GM21447 (cell line): ENCODE results near the gene GSG1L.
"Not testable (repeated sequence)": the region's sequence is repeated elsewhere in the genome, so short reads cannot be mapped to it uniquely, and the experiment has no call there.

Experiments used
- ATAC-seq: cut with Tn5 transposase; IDR thresholded peaks from one replicate; pipeline ENCODE4 v1.9.1; 2021; ENCODE audit not compliant: unreplicated experiment

Gene GSG1L

GRCh38 chr16:27954191-27954590 lies 109.3 kb downstream of the GSG1L start:
- no peak for ATAC-seq

GRCh38 chr16:27952811-27953210 lies 110.7 kb downstream of the GSG1L start:
- ATAC-seq = no peak

- ATAC-seq = no peak
Measured at GRCh38 chr16:27951489-27952120, 111.9 kb downstream of the GSG1L start.

GRCh38 chr16:27950206-27950887 lies 113.2 kb downstream of the GSG1L start:
- ATAC-seq = no peak

- ATAC-seq = no peak
Measured at GRCh38 chr16:27947696-27948095, 115.8 kb downstream of the GSG1L start.

GRCh38 chr16:27945233-27945973 lies 118.1 kb downstream of the GSG1L start:
- ATAC-seq = no peak

- no peak for ATAC-seq
Measured at GRCh38 chr16:27943766-27944165, 119.7 kb downstream of the GSG1L start.

GRCh38 chr16:27942071-27942470 lies 121.4 kb downstream of the GSG1L start:
- not testable (repeated sequence) for ATAC-seq

GRCh38 chr16:27935076-27935475 lies 128.4 kb downstream of the GSG1L start:
- no peak for ATAC-seq

- no peak for ATAC-seq
Measured at GRCh38 chr16:27932542-27933135, 130.9 kb downstream of the GSG1L start.

- no peak for ATAC-seq
Measured at GRCh38 chr16:27929818-27930217, 133.7 kb downstream of the GSG1L start.

- ATAC-seq = no peak
Measured at GRCh38 chr16:27928542-27928941, 135.0 kb downstream of the GSG1L start.

- no peak for ATAC-seq
Measured at GRCh38 chr16:27927266-27927901, 136.1 kb downstream of the GSG1L start.

GRCh38 chr16:27925612-27926011 lies 137.9 kb downstream of the GSG1L start:
- no peak for ATAC-seq

- ATAC-seq = no peak
Measured at GRCh38 chr16:27924411-27925118, 138.9 kb downstream of the GSG1L start.

- ATAC-seq = no peak
Measured at GRCh38 chr16:27923751-27924150, 139.8 kb downstream of the GSG1L start.

- ATAC-seq = no peak
Measured at GRCh38 chr16:27922433-27922832, 141.1 kb downstream of the GSG1L start.

GRCh38 chr16:27921134-27921533 lies 142.4 kb downstream of the GSG1L start:
- no peak for ATAC-seq

- ATAC-seq = no peak
Measured at GRCh38 chr16:27920391-27920891, 143.1 kb downstream of the GSG1L start.

GRCh38 chr16:27918755-27919154 lies 144.8 kb downstream of the GSG1L start:
- ATAC-seq = no peak
